Activated CD8-positive, alpha-beta T cell treated with anti-CD3 and anti-CD28 coated beads for 36 hours (primary cell): Measurements from ENCODE around the gene RYR1. TPM values are rescaled to one million over a fixed set of nuclear protein-coding genes. Genes with fewer than 3 reads are reported as not detected.

Experiments used
- ATAC-seq: fragments of 200-7000 bp; cut with Tn5 transposase; one replicate; pipeline ENCODE4 v1.10.0; 2021; ENCODE audit warnings: mild to moderate bottlenecking, moderate library complexity
- CTCF ChIA-PET: fragments of 350-600 bp; sonication (Branson Sonifier 250); formaldehyde crosslinking; loops from one replicate; lab custom pipeline; 2021; ENCODE audit warnings: antibody characterized with exemption; lab: Charles Lee
- POLR2A ChIA-PET: fragments of 350-600 bp; sonication (Branson Sonifier 250); formaldehyde crosslinking; loops from one replicate; lab custom pipeline; 2021; ENCODE audit warnings: antibody characterized with exemption; lab: Charles Lee
- DNase-seq: peaks from one replicate; pipeline ENCODE4 v3.0.0-alpha.2; 2020
- H3K27ac Mint-ChIP-seq: one replicate; pipeline ENCODE4 v1.8.0; 2021; ENCODE audit warnings: mild to moderate bottlenecking, mixed read lengths
- H3K27me3 Mint-ChIP-seq: one replicate; pipeline ENCODE4 v1.8.0; 2021; ENCODE audit warnings: mixed read lengths
- H3K36me3 Mint-ChIP-seq: one replicate; pipeline ENCODE4 v1.8.0; 2021; ENCODE audit warnings: low read depth, mixed read lengths
- H3K4me1 Mint-ChIP-seq: one replicate; pipeline ENCODE4 v1.8.0; 2021; ENCODE audit warnings: low read depth, mixed read lengths
- H3K4me3 Mint-ChIP-seq: one replicate; pipeline ENCODE4 v1.8.0; 2021; ENCODE audit warnings: mild to moderate bottlenecking, moderate library complexity, mixed read lengths
- H3K9me3 Mint-ChIP-seq: one replicate; pipeline ENCODE4 v1.8.0; 2021; ENCODE audit warnings: mixed read lengths
- CTCF ChIP-seq: fragments of 200-600 bp; IDR thresholded peaks from one replicate; pipeline ENCODE4 v1.8.0; 2022; ENCODE audit warnings: antibody characterized with exemption, mild to moderate bottlenecking
- intact Hi-C: fragments of 100-400 bp; cut with micrococcal nuclease; formaldehyde crosslinking; loops from one replicate; pipeline ENCODE4 v1.10.0; 2022
- total RNA-seq, 2 experiments: library from RNA; stranded (reverse); gene quantifications; one replicate each; pipeline ENCODE4 v1.2.3, GENCODE V29; 2021

RYR1 gene
- total RNA-seq, 2 experiments from 2014 or later, result 0.63 to 1.2 TPM

DNA sequence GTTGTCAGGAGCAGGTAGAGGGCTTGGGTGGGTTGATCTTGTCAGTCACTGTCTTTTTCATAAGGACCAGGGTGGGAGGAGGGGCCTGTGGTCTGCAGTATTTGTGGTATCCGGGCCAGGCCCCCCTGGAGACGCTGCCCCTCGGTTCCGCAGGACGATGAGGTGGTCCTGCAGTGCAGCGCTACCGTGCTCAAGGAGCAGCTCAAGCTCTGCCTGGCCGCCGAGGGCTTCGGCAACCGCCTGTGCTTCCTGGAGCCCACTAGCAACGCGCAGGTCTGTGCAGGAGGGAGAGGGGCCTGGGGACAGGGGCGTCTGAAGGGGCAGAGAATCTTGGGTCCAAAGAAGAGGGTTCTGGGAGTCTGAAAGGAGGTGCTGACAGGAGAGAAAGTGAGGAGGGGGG lies 7.1 kb downstream of the RYR1 start:
- Mint-ChIP-seq H3K4me1 (no peaks in the 10 kb centered on the region), H3K4me3 (no peak overlapping the region), H3K27ac (no peak overlapping the region), H3K27me3 (peaks cover 13% of the 10 kb centered on the region), H3K9me3 (no peaks in the 10 kb centered on the region), H3K36me3 (no peaks in the 10 kb centered on the region)
- ChIA-PET POLR2A (no interaction called here), CTCF (interaction anchor here (2.8 kb wide), 1 partner anchor 38 kb away, joined by 12 read pairs; the partner anchor contains the start of gene FAM98C)
- no peak for TF ChIP-seq CTCF
- intact Hi-C loops, result no loop called here
- ATAC-seq (no peak), DNase-seq (no peak)

DNA sequence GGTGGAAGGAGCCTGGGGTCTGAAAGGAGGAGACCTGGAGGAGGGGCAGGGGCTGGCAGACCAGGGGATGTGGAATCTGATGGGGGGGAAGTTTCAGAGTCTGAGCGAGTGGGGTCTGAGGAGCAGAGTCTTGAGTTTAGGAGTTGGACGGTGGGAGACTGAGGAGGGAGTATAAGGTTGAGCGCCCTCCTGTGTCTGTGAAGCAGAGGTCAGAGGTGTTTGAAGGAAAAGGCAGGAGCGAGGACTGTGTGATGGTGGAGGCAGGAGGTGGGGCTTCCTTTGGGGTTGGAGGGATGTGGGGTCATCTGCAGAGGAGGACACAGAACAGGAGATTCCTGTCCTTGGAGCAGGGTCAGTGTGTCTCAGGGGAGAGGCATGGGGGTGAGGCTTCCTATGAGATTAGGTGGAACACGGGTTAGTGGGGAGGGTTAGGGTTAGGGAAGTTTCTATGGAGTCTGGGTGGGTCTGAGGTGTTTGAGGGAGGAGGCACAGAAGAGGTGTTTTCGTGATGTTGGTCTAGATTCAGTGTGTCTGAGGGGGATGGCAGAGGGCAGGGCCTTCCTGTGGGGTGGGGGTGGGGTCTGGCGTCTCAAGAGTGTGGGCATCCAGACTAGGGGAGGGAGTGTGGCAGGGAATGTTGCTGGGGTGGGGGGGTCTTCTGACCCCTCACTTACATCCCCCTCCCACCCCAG lies 8.3 kb downstream of the RYR1 start:
- Mint-ChIP-seq H3K4me3 (no peak overlapping the region), H3K27ac (no peak overlapping the region), H3K9me3 (no peaks in the 10 kb centered on the region), H3K27me3 (peaks cover 11% of the 10 kb centered on the region), H3K36me3 (no peaks in the 10 kb centered on the region), H3K4me1 (no peaks in the 10 kb centered on the region)
- intact Hi-C loops, result no loop called here
- POLR2A ChIA-PET, result no interaction called here
- ATAC-seq (peak; percentile 94), DNase-seq (peak; percentile 43)
- CTCF ChIA-PET, result interaction anchor here (2.8 kb wide), 1 partner anchor 39 kb away, joined by 12 read pairs; the partner anchor contains the start of gene FAM98C
- no peak for TF ChIP-seq CTCF

- CTCF ChIA-PET, result no interaction called here
Observed at GRCh38 chr19:38442736-38443135, 9.2 kb downstream of the RYR1 start.

DNA sequence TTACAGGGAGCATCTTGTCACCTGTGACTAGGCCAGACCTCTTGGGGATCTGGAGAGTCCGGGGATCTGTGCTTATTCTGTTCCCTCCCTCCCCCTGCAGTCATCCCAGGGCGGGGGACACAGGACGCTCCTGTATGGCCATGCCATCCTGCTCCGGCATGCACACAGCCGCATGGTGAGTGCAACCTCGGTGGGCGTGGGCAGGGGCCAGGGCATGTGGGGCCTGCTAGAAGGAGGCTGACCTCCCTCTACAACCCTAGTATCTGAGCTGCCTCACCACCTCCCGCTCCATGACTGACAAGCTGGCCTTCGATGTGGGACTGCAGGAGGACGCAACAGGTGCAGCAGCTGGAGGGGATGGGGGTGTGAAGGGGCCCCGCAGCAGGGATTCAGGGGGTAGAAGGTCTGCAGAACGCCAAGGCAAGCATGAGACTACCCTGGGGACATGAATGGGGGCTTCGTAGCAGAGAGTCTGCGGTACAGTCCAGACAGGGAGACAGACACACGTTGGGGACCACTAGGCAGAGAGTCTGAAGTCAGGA lies 10.0 kb downstream of the RYR1 start:
- no peak for DNase-seq
- Mint-ChIP-seq H3K27me3 (peaks cover 8% of the 10 kb centered on the region), H3K4me1 (no peaks in the 10 kb centered on the region), H3K36me3 (no peaks in the 10 kb centered on the region), H3K4me3 (no peak overlapping the region), H3K27ac (no peak overlapping the region), H3K9me3 (no peaks in the 10 kb centered on the region)
- no peak for TF ChIP-seq CTCF
- POLR2A ChIA-PET, result no interaction called here
- intact Hi-C loops, result no loop called here
- CTCF ChIA-PET, result interaction anchor here (0.8 kb wide), 1 partner anchor 41 kb away, joined by 3 read pairs; the partner anchor contains the start of gene FAM98C
- no peak for ATAC-seq

More at GRCh38 chr19:38442736-38443135, 9.2 kb downstream of the RYR1 start:
- intact Hi-C loops, result no loop called here
- Mint-ChIP-seq H3K36me3 (no peaks in the 10 kb centered on the region), H3K9me3 (no peaks in the 10 kb centered on the region), H3K4me3 (no peak overlapping the region), H3K4me1 (no peaks in the 10 kb centered on the region), H3K27me3 (peaks cover 11% of the 10 kb centered on the region), H3K27ac (no peak overlapping the region)
- DNase-seq, result no peak
- ATAC-seq, result no peak
- POLR2A ChIA-PET, result no interaction called here
- TF ChIP-seq CTCF, result no peak

DNA sequence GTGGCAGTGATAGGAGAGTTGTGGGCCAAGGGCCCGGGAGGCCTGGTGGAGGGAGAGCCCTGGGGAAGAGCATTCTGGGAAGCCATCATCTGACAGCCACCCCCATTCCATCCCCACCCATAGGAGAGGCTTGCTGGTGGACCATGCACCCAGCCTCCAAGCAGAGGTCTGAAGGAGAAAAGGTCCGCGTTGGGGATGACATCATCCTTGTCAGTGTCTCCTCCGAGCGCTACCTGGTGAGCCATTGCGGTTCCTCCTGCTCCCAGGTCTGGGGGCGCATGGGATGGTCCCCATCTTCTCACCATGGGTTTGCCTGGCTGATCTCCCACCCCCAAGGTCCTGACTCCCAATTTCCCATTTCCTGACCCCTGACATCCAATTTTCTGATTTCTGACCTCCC lies 10.5 kb downstream of the RYR1 start:
- H3K27me3 Mint-ChIP-seq, result peaks cover 8% of the 10 kb centered on the region
- ChIA-PET POLR2A (no interaction called here), CTCF (interaction anchor here (0.8 kb wide), 1 partner anchor 41 kb away, joined by 3 read pairs; the partner anchor contains the start of gene FAM98C)
- no peak overlapping the region for H3K4me3 Mint-ChIP-seq
- no peak overlapping the region for H3K27ac Mint-ChIP-seq
- no peaks in the 10 kb centered on the region for H3K36me3 Mint-ChIP-seq
- no peak for TF ChIP-seq CTCF
- intact Hi-C loops, result no loop called here
- ATAC-seq, result no peak
- H3K9me3 Mint-ChIP-seq, result no peaks in the 10 kb centered on the region
- no peaks in the 10 kb centered on the region for H3K4me1 Mint-ChIP-seq
- no peak for DNase-seq
